H1 (cell line): Measurements from ENCODE around the gene TIMM10. TPM values are rescaled to one million over a fixed set of nuclear protein-coding genes. Genes with fewer than 3 reads are reported as not detected.

Experiments
- BRCA1 ChIP-seq: IDR thresholded peaks from 2 replicates; pipeline ENCODE4 v1.6.1; 2012; ENCODE audit warnings: low read depth, low read length, improper control_type of control experiment
- EGR1 ChIP-seq: IDR thresholded peaks from 2 replicates; pipeline ENCODE4 v1.6.1; 2011; ENCODE audit warnings: low read depth, low read length, borderline replicate concordance
- GABPA ChIP-seq: IDR thresholded peaks from 2 replicates; pipeline ENCODE4 v1.6.1; 2011; ENCODE audit warnings: mild to moderate bottlenecking, low read length, moderate library complexity, borderline replicate concordance; ENCODE audit not compliant: insufficient read depth
- KDM1A ChIP-seq: fragments of 200-600, 300-600 bp; sonication (generic); IDR thresholded peaks from 2 replicates; pipeline ENCODE4 v1.7.1; 2016; ENCODE audit warnings: mild to moderate bottlenecking, low read length, borderline replicate concordance
- MAX ChIP-seq: IDR thresholded peaks from 2 replicates; pipeline ENCODE4 v1.6.1; 2012; ENCODE audit warnings: inconsistent platforms
- PHF8 ChIP-seq: fragments of 200-600 bp; sonication (generic); conservative IDR thresholded peaks from 2 replicates; pipeline ENCODE4 v1.7.1; 2012; ENCODE audit warnings: low read depth, mild to moderate bottlenecking, inconsistent platforms, low read length, moderate library complexity
- POU5F1 ChIP-seq: IDR thresholded peaks from 2 replicates; pipeline ENCODE4 v1.6.1; 2011; ENCODE audit warnings: low read depth, mild to moderate bottlenecking, low read length, moderate library complexity
- RFX5 ChIP-seq: IDR thresholded peaks from 2 replicates; pipeline ENCODE4 v1.6.1; 2011; ENCODE audit warnings: low read depth, low read length, improper control_type of control experiment, borderline replicate concordance
- SAP30 ChIP-seq: fragments of 300-600 bp; sonication (generic); IDR thresholded peaks from 2 replicates; pipeline ENCODE4 v1.7.1; 2012; ENCODE audit warnings: low read length, moderate library complexity, mild to moderate bottlenecking, inconsistent platforms; ENCODE audit not compliant: insufficient read depth, insufficient replicate concordance
- SP4 ChIP-seq: IDR thresholded peaks from 2 replicates; pipeline ENCODE4 v1.6.1; 2012; ENCODE audit warnings: low read length, inconsistent platforms
- ZNF274 ChIP-seq: IDR thresholded peaks from 2 replicates; pipeline ENCODE4 v1.7.0; 2012; ENCODE audit warnings: low read length, borderline replicate concordance; ENCODE audit errors: extremely low read depth
- polyA plus RNA-seq, 7 experiments: library from polyadenylated mRNA; depleted of rRNA in 3 of 7; stranded (reverse) in 5 of 7; unstranded in 2 of 7; fragments of >200 nt in 5 of 7; fragments of 200-250 nt in 2 of 7; gene quantifications; 1 replicate in 5 of 7; 2 replicates in 1 of 7; 4 replicates in 1 of 7; pipeline versions ENCODE4 v1.2.1 to v1.2.3, GENCODE V29; 2011 to 2013; ENCODE audit warnings: missing spikeins in 2 of 7, mixed read lengths in 2 of 7
- total RNA-seq: library from RNA; stranded (reverse); fragmentation: NEBNext Ultra II Directional; extraction: Animal tissue kit (Norgen Biotek cat#: 25700); gene quantifications from 2 replicates; pipeline ENCODE4 v1.2.1, GENCODE V29; 2021

Gene TIMM10
- total and polyA plus RNA-seq, 2 of the 8 experiments (the other 6 are each of a cell fraction or from before 2014, with no cell fraction given): 117 to 227 TPM

- no peak for TF ChIP-seq SAP30
- no peak for TF ChIP-seq GABPA
- no peak for TF ChIP-seq ZNF274
- TF ChIP-seq BRCA1: no peak
- no peak for TF ChIP-seq POU5F1
- no peak for TF ChIP-seq MAX
- no peak for TF ChIP-seq RFX5
- no peak for TF ChIP-seq KDM1A
- TF ChIP-seq EGR1: no peak
- no peak for TF ChIP-seq SP4
- TF ChIP-seq PHF8: no peak
Observed at GRCh38 chr11:57508341-57509170, 22.0 kb downstream of the TIMM10 start (continued).
